OCI-LY7 (cell line): ENCODE data around the gene PCED1B.

Experiments used
- CTCF ChIP-seq: fragments of 200-600 bp; sonication (generic); conservative IDR thresholded peaks from 2 replicates; pipeline ENCODE4 v1.5.1; 2014; ENCODE audit warnings: mild to moderate bottlenecking, antibody characterized with exemption, low read length, moderate library complexity, mixed read lengths
- EZH2phosphoT487 ChIP-seq: fragments of 200-600 bp; sonication (generic); IDR thresholded peaks from 2 replicates; pipeline ENCODE4 v1.6.1; 2018; ENCODE audit warnings: low read depth, borderline replicate concordance, mild to moderate bottlenecking, mixed run types, antibody characterized with exemption, low read length, moderate library complexity, mixed read lengths

GRCh38 chr12:47152095-47152494 is 72.7 kb downstream of the PCED1B start:
- no peak for TF ChIP-seq CTCF
- TF ChIP-seq EZH2phosphoT487: no peak
